Skin of body (tissue), 2 donors: Measurements from ENCODE around the gene ADCYAP1R1. TPM values are rescaled to one million over a fixed set of nuclear protein-coding genes. Genes with fewer than 3 reads are reported as not detected.

Experiments
- DNase-seq: peaks from one replicate; lab custom pipeline; 2025; lab: John Stamatoyannopoulos, UW
- total RNA-seq: library from RNA; depleted of rRNA; stranded (reverse); fragments of >200 nt; gene quantifications from one replicate; pipeline ENCODE4 v1.2.3, GENCODE V29; 2014

Gene ADCYAP1R1
- 3.9 TPM for total RNA-seq

DNA sequence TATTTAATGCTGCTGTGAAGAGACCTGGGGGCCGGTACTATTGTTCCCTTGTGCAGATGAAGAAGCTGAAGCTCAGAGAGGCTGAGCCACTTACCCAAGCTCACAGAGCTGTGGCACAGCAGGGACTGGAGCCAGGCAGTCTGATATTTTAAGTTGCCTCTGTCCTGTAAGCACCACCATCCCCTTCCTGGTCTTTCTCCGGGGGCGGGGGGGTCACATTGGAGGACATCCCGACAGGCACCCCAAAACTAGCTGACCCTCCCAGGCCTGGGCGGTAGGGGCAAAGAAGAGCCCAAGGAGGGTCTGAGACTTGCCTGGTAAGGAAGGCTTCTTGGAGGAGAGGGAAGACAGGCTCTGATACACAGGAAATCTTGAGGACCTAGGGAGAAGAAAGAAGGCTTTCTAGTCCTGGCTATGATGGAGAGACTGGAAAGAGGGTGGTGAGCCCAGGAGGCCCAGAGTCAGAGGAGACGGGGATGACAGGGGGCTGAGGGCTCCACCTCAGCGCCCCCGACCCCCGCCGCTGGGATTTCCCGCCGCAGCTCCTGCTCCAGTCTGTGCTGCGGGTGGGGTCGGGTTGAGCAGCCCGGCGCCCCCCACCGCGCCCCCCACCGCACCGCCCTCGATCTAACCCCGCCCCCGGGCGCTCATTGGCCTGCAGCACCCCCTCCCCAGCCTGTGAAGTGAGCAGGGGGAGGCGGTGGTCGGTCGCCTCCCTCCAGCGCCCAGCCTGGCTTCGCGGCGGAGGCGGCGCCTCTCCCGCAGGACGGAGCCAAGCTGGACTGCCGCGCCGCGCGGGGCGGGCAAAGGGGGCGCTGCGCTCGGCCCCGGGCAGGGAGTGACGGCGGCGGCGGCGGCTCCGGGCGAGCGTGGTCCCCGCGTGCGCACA lies at the start of gene ADCYAP1R1:
Gene ADCYAP1R1 (plus strand): TSS at position 711 of the 889 bp plus-strand sequence. CDS start 10,957 bp downstream, outside the sequence.
- DNase-seq: no peak

DNA sequence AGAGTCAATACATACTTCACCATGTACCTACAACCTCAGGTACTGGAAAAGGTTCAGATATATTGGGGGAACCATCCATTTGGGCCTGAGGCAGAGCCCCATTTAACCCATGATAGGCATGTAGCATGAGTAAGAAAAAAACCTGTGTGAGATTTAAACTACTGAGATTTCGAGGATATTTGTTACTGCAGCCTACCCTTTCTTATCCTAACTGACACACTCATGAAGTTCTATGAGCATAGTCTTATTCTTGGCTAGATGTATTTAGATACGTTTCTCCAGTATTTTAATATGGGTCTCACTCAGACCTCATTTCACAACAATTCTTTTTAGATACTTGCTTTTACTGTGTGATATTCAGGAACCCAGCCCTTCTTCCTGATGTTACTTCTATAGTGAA lies 49.0 kb upstream of the ADCYAP1R1 start:
- no peak for DNase-seq

DNA sequence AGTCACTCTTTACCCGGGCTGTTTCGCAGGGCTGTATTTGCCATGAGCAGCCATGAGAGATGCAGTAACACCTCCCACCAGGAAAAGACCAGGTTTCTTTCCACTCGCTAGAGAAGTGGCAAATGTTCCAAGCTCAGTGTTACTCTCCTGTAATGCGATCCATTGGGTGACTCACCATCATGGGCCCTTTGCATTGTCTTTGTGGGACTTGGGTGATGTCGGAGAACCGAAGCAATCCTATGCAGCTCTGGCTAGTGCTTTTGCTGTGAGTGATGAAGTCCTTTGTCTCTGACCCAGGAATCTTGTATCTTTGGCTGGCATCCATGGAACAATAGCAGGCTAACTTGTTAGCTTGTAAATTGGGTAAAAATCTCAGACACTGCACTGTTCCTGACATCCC lies 48.4 kb upstream of the ADCYAP1R1 start:
- no peak for DNase-seq

DNA sequence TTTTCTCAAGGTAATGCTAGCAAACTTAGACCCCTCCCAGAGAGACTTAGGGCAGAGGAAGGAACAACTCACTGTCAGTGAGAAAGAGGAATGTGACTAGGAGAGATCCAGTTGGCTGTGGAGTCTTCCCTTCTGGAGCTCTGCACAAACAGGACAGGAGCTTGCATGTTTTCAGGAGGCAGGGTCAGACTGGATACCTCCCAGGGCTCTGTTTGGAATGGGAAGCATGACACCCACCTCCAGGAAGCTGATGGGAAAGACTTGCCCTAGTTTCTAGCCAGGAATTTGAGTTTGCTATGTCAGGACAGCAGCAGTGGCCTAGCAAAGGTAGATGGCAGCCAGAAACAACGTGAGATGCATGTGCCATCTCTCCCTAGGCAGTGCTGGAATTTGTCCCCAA lies 47.7 kb upstream of the ADCYAP1R1 start:
- no peak for DNase-seq

DNA sequence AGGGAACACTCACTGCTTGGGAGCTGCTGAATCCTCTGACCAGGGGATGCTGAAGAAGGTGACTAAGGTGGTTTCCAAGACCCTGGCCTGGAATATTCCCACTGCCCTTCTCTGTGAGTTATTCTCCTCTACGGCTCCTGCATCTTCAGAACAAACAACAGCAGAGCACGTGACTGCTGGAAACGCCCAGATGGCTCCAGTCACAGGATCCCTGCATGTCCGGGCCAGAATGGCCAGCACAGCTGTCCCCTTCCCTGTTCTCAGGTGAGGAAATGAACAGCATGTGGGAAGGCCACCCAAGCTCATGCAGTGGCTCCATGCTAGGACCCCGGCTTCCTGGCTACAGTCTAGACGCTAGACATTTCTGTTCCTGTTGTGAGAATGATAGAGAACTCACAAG lies 45.3 kb upstream of the ADCYAP1R1 start:
- DNase-seq: no peak

DNA sequence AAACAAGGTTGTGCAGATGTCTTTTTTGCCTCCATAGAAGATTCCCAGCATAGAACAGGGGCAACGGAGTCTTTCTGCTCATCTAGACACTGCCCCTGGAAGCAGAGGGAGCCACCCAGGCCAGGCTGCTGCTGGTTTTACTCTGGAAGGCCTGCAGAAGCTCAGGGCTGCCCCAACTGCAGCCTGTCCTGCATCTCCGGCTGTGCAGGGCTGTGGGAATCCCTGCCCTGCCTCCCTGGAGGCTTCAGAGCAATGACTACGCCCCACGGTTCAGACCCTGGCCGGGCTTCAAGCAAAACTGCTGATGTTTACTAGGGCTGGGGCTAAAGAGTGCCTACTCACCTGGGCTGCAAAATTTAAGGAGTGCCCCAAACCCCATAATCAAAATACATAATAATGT lies 44.5 kb upstream of the ADCYAP1R1 start:
- no peak for DNase-seq

DNA sequence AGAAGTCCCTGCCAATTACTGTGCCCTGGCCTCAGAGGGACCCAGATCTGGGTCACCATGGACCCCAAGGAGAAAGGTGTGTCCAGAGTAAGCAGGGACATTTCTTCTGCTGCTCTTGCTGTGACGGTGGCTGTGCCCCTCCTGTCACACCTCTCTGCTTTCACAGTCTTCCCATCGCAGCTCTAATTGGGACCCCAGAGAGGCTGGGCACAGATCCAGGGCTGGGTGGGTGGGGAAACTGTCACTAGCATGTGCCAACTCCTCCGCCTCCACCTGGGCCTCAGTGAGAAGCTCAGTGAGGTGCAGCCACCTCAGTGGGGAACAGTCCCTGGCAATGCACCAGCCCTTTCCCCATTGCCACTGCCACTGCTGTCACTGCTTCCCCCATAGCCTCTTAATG lies 37.3 kb upstream of the ADCYAP1R1 start:
- no peak for DNase-seq

DNA sequence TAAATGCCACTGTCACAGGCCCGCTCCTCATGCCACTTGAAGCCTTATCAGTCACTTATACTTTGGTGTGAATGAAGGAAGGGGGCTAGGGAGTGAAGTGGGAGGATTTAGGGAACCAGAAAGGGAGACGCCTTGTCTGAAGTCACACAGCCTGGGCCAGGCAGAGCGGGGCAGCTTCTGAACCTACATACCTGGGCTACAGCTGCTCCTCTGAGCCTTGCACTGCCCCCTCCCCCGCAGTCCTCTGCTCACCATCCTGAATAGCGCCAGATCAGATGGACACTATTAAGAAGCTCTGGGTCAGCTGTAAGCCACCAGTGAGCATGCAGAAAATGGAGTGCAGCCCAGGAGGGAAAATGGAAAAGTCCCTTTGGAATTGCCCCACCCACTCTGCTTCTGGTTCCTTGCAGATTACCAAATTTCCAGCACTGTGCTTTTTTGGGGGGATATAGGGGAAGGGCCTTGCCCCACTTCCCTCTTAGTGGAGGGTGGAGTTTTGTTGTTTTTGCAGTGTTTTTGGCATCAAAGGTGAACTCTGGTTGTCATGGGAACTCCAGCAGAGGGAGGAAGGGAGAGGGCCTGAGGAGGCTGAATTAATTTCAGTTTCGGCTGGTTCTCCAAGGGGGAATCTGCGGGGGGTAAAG lies 35.0 kb upstream of the ADCYAP1R1 start:
- no peak for DNase-seq

DNA sequence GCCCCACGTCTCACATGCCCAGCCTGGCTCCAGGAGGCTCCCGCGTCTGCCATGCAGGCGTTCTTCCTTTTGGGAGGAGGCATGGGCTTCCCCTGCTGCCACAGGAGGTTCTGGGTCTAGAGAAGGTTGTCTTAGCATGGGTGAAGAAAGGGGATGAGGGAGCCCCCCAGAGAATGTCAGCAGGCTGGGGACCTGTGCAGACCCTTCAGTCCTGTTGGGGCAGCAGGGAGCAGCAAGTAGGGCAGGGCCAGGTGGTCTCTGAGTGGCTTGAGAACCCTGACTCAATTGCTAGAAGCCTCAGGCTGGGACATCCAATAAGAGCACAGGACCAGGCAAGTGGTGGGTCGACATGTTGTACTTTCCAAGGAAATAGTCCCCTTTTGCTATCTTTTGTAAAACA lies 34.4 kb upstream of the ADCYAP1R1 start:
- DNase-seq: no peak

DNA sequence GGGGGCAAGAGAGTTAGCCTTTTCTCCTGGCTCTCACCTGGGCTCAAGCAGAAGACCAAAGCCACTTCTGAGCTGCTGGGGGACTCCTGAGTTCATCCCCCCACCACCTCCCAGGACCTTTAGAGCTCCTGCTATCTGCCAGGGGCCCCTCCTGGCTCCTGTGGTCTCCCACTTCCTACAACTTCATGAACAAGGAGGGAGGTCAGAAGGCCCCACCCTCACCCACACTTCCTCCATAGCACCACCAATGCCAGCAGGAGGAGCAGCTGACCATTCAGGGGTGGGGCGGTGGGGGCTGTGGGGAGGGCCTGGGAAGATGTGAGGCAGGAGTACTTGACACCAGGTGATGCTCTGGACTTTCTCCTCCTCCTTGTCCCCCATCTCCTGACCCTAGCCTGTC lies 32.6 kb upstream of the ADCYAP1R1 start:
- DNase-seq: no peak

DNA sequence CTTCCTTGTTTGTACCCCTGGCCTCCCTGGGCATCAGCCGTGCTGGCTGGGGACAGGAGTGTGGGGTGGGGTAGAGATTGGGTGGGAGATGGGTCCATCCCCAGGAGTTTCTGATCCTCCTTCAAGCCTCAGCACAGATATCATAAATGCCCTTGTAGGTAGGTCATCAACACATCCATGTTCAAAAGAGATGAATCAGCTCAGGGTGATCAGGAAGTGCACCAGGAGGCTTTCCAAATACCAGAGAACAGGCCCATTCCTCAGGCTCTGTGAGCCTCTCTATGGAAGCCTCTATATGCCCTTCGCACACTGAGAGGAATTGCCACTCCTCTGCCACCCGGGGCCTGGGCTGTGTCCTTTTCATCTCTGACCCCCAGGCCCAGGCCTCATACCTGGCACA lies 31.9 kb upstream of the ADCYAP1R1 start:
- DNase-seq: no peak

DNA sequence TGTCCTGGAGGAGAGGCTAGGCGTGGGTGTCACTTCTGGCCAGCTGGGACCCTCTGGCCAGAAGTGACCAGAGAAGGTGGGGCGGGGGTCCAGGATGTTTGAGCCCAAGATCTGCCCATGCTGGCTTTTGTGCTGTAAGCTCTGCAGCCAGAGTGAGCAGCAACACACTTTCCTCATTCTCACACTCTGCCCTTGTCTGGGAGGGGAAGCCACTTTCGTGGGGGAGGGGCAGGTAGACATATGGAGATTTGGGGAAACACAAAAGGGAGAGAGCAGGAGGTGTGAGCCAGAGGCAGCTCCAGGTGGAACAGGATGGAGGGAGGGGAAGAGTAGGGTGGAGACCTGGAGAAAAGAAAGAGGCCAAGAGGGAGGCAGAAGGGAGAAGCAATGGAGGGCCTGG lies 31.5 kb upstream of the ADCYAP1R1 start:
- no peak for DNase-seq

DNA sequence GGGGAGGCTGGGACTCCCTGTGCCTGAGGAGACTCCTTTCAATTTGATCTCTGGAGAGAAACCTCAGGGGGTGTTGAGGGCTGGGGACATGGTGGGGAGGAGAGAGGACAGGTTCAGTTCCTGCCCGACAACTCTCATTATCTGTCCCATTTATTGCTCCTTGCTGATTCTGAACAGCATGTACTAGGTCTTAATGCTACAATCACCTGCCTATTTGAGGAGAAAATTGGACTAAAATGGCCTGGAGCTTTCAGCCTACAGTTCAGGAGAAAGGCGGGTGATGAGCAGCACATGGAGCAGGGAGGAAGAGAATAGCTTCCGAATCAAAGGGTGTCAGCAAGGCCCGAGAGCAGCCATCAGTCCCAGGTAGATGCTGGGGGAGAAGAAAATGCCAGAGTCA lies 30.0 kb upstream of the ADCYAP1R1 start:
- DNase-seq: no peak

DNA sequence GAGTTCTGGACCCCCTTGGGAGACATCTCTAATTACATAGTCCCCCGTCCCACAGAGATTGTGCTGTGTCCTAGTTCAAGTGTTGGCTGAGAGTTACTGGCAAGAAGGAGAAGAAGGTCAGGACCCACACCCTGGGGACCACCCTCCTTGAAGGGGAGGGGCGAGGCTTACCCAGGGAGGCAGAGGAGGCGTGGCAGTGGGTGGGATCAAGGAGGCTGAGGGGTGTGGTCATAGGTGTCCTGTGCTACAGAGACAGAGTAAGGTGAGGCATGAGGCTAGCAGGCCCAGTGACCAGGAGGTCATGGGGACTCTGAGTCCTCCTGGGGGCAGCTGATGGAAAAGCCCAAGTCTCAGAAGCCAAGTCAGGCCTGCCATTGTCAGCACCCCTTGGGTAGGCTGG lies 29.4 kb upstream of the ADCYAP1R1 start:
- no peak for DNase-seq

DNA sequence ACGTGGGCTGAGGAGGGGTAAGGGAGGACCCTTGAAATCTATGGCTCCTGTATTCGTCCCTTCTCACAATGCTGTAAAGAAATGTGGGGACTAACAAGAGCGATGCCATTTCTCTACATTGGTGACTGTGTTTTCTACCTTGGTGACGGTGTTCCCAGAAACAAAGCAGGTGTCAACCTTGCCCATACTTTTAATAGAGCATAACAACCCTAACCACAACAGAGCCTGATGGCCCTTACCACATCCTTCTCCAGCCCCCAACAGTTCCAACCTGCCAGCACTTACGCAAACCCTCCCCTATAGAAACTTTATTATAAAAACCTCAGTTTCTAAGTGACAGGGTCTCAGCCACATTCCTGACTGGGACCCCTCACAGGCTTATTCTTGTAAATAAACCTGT lies 28.2 kb upstream of the ADCYAP1R1 start:
- no peak for DNase-seq

DNA sequence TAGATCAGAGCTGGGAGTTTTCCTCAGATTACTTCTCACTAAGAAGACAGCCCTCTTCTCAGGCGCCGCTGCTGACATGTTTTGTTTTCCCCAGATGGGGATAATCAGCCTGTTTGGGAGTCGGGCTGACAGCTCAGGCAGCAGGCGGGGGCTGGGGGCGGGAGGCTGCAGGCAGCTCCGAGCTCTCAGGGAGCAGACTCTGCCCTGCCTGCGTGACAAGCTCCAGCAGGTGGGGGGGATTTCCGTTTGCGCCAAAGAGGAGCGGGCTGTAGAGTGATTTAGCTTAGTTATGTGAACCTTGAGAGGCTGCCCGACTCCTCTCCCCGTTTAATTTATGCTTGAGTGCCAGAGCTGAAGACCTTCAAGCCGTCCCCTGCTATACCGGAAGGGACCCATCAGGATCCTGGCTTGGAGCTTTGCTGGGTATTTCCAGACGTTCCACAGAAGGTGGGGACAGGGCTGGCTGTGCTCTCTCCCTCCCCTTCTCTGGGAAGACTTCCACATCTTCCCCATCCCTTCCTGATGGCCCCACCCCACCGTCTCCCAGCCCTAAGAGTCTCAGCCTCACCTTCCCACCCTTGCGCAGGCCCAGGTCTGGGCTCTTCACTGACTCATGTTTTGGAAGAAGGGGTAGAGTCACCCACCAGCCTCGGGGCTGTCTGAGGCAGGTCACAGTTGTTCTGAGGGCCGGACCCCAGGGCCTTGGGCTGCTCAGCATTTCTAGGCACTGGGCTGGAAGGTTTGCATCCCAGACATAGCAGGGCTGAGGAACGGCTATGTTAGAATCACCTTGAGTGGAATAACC lies 24.7 kb upstream of the ADCYAP1R1 start:
- peak; percentile 80 for DNase-seq

DNA sequence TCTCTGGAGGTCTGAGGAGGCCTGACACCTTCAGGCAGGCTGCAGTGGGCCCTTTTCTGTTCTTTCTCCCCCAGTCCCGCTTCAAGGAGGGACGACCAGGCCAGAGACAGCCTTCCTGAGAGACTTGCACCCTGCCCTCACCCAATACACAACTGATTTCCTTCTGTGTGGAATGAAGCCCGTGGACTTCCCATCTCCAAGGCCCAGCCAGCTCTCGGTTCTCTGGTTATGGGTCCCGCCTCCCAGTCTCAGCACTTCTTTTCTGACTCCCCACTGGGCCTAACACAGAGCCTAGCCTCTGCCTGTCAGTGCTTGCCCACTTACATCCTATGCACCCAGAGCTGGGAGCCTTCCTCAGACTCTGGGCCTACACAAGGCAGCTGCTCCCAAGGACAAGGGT lies 24.1 kb upstream of the ADCYAP1R1 start:
- no peak for DNase-seq

DNA sequence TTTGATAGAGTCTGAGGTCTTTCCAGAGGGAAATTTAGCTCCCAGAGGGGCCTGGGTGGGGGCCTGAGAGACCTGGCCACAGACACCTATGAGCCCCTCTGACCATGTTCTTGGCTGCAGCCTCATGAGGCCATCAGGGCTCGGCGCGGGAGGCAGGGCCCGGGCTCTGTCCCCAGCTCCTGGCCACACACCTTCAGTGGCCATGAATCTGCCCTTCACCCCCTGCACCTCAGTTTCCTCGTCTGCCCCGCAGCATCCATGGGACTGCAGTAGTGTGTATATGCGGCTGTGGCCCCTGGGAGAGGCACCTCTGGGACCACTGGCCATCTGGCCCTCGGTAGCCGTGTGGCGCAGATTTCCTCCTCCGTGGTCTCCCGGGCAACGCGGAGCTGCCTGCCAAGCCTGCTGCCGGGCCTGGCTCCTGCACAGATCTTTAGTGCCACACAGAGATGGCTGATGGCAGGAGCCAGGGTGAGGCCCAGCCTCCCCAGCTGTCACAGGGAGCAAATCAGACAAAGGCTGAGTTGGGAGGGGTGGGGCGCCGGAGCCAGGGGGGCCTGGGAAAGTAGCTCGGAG lies 23.6 kb upstream of the ADCYAP1R1 start:
- no peak for DNase-seq

DNA sequence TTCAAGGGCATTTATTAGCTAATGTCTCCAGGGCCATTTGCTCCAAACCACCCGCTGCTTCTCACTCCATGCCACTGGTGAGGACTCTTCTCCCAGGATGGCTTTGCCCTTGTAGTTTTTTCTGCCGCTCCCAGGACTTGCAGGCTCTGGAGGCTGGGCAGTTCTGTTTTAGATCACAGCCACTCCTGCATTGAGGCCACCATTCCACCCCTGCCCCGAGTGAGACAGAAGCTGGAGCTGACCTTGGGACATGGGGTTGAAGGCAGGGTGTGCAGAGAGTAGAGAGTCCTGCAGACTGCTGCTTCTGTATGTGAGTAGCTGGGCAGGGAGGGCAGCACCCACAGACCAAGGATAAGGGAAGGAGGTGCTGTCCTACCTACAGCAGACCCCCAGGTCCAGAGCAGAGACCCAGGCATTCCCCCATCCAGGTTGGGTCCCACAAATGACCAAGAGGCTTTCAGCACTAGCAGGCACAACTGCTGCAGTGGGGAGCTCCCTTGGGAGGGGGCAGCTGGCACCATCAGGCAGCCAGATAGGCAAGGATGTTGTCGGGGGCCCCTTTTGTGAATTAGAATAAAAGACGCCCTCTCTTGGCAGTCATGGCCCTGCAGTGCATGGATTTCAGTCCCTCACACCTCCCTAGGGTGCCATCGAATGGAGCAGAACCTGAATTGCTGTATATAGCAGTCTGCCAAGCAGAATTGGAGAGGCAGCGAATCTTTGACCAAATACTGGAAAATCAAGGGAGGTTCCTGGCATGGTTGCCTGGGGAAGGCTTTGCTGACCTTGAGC lies 22.7 kb upstream of the ADCYAP1R1 start:
- no peak for DNase-seq

DNA sequence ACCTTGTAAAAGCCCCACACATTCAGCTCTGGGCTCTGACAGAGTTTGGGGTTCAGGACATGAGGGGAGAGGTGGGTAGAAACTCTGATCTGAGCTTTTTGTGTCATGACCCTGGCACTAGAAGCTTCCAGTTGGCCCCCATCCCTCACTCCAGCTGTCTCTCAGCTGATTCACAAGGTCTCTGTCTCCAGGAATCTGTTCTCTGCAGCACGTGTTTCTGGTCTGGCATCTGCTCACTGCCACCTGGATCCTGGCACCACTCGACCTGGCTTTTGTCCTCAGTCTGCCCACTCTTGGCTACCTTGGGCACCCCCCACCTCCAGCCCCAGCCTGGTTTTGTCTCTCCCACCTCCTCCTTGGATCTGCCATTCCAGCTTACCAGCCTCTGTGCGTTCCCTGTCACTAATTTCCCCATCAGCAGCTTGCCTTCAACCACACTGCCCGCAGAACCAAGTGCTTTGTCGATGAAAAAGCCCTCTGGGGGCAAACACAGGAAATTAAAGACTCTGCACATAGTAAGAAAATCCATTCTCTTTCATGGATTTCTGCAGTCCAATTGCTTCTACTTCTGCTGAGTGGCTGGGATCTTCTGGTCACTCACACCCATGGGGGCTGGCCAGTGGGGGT lies 18.3 kb upstream of the ADCYAP1R1 start:
- no peak for DNase-seq

DNA sequence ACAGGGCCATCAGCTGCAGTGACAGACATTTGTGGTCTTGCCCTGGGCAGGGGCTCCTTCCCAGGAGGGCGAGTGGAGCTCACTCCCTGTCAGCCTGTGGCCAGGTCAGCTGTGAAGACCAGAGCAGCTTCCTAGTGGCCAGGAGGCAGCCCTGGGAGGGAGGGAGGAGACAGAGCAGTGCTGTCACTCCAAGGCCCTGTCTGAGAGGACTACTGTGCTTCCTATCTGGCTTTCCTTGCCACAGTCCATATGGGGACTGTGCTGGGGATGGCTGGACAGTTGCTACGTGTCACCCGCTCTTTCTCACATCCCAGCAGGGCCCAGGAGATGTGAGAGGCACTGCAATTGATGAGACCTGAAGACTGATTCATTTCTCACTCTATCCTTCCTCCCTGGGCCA lies 15.2 kb upstream of the ADCYAP1R1 start:
- no peak for DNase-seq
